Measurements from ENCODE around the gene RNF123.

RNF123 gene

GRCh38 chr3:49750056-49750455 is 60.7 kb downstream of the RNF123 start:
- no peak for DNase-seq (ENCODE audit: low read depth)

DNA sequence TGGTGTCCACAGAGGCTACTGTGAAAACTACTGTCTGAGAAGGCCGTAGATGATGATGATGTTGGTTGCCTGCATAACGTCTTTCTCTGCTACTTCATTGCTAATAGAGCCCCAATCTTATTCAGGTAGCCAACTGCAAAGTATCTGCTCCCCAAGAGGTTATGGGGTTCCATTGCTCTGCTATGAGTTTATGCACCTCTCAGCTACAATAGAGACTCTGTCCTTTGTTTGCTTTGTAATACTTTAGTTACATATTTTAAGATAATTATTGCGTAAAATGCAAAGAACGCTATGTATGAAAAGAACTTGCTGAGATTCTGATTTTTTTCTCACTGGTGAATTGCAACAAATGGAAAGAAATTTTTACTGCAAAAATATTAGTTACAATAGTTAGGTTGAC is 62.1 kb downstream of the RNF123 start:
- no peak for DNase-seq (ENCODE audit: low read depth)

DNA sequence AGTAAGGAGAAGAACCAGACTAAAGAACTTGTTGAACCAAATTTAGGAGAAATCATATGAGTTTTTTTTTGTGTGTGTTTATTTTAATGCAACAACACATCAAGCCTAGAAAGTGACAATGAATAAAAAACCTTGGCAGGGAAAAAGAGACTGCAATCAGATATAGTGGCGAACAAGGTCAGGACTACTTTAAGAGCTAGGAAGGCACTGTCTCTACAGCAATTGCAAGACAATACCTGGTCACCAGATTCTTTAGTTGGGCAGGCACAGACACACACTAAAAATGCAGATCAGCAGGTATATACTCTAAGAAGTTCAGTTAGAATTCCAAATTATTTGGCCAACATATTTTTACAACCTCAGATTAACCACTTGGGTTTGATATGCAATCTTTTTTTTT is 65.2 kb downstream of the RNF123 start:
- no peak for DNase-seq (ENCODE audit: low read depth)

GRCh38 chr3:49756036-49756435 is 66.7 kb downstream of the RNF123 start:
- no peak for DNase-seq (ENCODE audit: low read depth)

- no peak for DNase-seq (ENCODE audit: low read depth)
Measured at GRCh38 chr3:49757197-49757596, 67.8 kb downstream of the RNF123 start.

DNA sequence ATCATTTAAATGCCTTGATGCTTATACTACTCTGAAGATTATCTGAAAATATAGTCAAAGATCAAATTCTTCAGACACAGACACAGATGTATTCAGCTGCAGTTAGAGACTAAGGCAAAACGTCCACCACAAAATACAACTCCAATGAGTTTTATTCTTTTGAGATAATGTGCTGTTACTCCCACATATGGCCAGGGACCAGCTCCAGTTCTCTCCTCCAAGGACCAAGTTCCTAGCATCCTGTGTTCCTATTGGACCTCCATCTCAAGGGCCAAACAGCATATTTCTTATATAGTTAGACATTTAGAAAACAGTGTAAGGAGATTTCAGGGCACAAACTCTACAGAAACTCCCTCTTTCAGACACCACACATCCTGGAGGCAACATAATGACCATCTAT is 69.9 kb downstream of the RNF123 start:
- DNase-seq (ENCODE audit: low read depth), result no peak

DNA sequence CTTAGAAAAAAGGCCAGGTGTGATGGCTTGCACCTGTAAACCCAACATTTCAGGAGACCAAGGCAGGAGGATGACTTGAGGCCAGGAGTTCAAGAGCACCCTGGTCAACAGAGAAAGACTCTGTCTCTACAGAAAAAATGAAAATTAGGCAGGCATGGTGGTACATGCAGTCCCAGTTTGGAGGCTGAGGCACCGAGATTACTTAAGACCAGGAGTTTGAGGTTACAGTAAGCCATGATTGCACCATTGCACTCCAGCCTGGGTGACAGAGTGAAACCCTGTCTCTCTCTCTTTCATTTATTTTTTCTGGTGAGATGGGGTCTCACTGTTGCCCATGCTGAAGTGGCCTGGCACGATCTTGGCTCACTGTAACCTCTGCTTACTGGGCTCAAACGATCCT is 72.3 kb downstream of the RNF123 start:
- DNase-seq (ENCODE audit: low read depth), result no peak

DNA sequence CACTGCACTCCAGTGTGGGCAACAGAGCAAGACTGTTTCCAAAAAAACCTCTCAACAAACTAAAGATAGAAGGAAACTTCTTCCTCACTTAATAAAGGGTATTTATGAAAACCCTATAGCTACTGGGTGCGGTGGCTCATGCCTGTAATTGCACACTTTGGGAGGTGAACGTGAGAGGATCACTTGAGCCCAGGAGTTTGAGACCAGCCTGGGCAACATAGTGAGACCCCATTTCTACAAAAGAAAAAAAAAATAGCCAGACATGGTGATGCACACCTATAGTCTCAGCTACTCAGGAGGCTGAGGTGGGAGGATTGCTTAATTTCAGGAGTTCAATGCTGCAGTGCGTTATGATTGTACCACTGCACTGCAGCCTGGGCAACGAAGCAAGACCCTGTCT is 74.6 kb downstream of the RNF123 start:
- no peak for DNase-seq (ENCODE audit: low read depth)

DNA sequence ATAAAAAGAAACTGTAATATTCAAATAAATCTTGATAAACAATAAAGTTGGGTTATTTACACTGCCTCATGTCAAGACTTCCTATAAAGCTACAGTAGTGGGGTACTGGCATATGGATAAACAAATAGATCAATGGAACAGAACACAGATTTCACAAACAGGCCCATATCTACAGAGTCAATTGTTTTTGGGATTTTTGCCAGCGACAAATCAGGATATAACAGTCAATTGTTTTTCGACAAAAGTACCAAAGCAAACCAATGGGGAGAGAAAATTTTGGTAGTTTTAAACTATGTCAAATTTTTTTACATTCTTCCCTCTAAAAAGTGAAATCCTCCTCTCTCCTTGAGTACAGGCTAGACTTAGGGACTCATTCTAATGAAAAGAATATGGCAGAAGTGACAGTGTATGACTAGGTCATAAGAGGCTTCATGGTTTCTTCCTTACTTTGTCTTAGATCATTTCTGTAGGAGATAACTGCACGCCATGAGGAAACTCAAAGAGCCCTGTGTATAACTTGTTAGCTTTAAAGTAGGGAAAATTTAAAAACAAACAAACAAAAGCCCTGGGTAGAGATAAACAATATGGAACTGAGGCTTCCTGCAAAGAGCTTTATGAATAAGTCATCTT is 80.0 kb downstream of the RNF123 start:
- no peak for DNase-seq (ENCODE audit: low read depth)

DNA sequence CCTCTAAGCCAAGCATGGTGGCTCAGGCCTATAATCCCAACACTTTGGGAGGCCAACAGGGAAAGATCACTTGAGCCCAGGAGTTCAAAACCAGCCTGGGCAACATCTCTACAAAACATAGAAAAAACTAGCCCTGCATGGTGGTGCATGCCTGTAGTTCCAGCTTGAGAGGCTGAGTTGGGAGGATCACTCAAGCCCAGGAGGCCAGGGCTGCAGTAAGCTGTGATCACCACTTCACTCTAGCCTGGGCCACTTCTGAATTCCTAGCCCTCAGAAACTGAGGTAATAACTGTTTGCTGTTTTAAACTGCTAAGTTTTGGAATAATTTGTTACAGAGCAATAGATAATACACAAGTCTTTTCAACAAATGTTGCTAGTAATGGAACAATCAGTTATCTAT is 80.6 kb downstream of the RNF123 start:
- DNase-seq (ENCODE audit: low read depth), result no peak

All from GM04504 (cell line).